Measurements from ENCODE around the gene SPIRE2.

GRCh38 chr16:89855301-89855945, 27.1 kb downstream of the SPIRE2 start:
- TF ChIP-seq CTCF (conservative IDR thresholded peaks at IDR 0.05 in 1 of 2, IDR thresholded peaks at IDR 0.05 in 1 of 2; ENCODE audit: extremely low read depth in 1 of 2, insufficient read depth in 1 of 2, low read depth in 1 of 2, low read length in 2 of 2) (no peak), EZH2 (IDR thresholded peaks at IDR 0.05; ENCODE audit: borderline replicate concordance, low read length) (no peak)
